HEK293T (cell line): Measurements from ENCODE around the gene APCDD1.
A peak's percentile ranks its signal among the peaks of the same experiment; 100 is the strongest.

Experiments
- CTCF ChIA-PET: fragments of 350-600 bp; formaldehyde crosslinking; extraction: SDS; loops from one replicate; lab custom pipeline; 2021; ENCODE audit warnings: antibody characterized with exemption, inconsistent platforms; lab: Yijun Ruan, JAX
- POLR2A ChIA-PET: fragments of 350-600 bp; formaldehyde crosslinking; extraction: SDS; loops from one replicate; lab custom pipeline; 2020; ENCODE audit warnings: antibody characterized with exemption, inconsistent platforms; lab: Yijun Ruan, JAX
- DNase-seq: peaks from one replicate; pipeline ENCODE4 v3.0.0; 2012; ENCODE audit warnings: mixed read lengths; ENCODE audit errors: extremely low spot score
- ARNT ChIP-seq: fragments of 450-650 bp; IDR thresholded peaks from 2 replicates; pipeline ENCODE4 v1.6.1; 2017; ENCODE audit warnings: mild to moderate bottlenecking
- BHLHE40 ChIP-seq: fragments of 450-650 bp; IDR thresholded peaks from 2 replicates; pipeline ENCODE4 v1.6.1; 2016; ENCODE audit warnings: mild to moderate bottlenecking, moderate library complexity, borderline replicate concordance
- CTBP1 ChIP-seq: fragments of 450-650 bp; IDR thresholded peaks from 2 replicates; pipeline ENCODE4 v1.6.1; 2016; ENCODE audit warnings: borderline replicate concordance
- ELF4 ChIP-seq: fragments of 450-650 bp; IDR thresholded peaks from 2 replicates; pipeline ENCODE4 v1.6.1; 2017; ENCODE audit warnings: antibody characterized with exemption
- FOXA1 ChIP-seq: fragments of 450-650 bp; IDR thresholded peaks from 2 replicates; pipeline ENCODE4 v1.6.1; 2016; ENCODE audit warnings: mild to moderate bottlenecking
- FOXK2 ChIP-seq: fragments of 450-650 bp; IDR thresholded peaks from 2 replicates; pipeline ENCODE4 v1.6.1; 2016; ENCODE audit warnings: mild to moderate bottlenecking
- FOXM1 ChIP-seq: fragments of 450-650 bp; IDR thresholded peaks from 2 replicates; pipeline ENCODE4 v1.6.1; 2017; ENCODE audit warnings: mild to moderate bottlenecking, borderline replicate concordance
- HDGF ChIP-seq: fragments of 450-650 bp; IDR thresholded peaks from 2 replicates; pipeline ENCODE4 v1.6.1; 2017; ENCODE audit warnings: antibody characterized with exemption, borderline replicate concordance
- L3MBTL2 ChIP-seq: fragments of 450-650 bp; conservative IDR thresholded peaks from 2 replicates; pipeline ENCODE4 v1.6.1; 2016; ENCODE audit warnings: mild to moderate bottlenecking
- LEF1 ChIP-seq: fragments of 450-650 bp; IDR thresholded peaks from 2 replicates; pipeline ENCODE4 v1.6.1; 2017; ENCODE audit warnings: mild to moderate bottlenecking, borderline replicate concordance
- NFRKB ChIP-seq: fragments of 450-650 bp; IDR thresholded peaks from 2 replicates; pipeline ENCODE4 v1.6.1; 2016; ENCODE audit warnings: mild to moderate bottlenecking, moderate library complexity
- PKNOX1 ChIP-seq: fragments of 450-650 bp; IDR thresholded peaks from 2 replicates; pipeline ENCODE4 v1.6.1; 2016
- SP1 ChIP-seq: fragments of 450-650 bp; IDR thresholded peaks from 2 replicates; pipeline ENCODE4 v1.6.1; 2017
- SUZ12 ChIP-seq: fragments of 450-650 bp; IDR thresholded peaks from 2 replicates; pipeline ENCODE4 v1.6.1; 2016; ENCODE audit warnings: mild to moderate bottlenecking
- TARDBP ChIP-seq: fragments of 450-650 bp; IDR thresholded peaks from 2 replicates; pipeline ENCODE4 v1.6.1; 2016
- ZNF384 ChIP-seq: fragments of 450-650 bp; IDR thresholded peaks from 2 replicates; pipeline ENCODE4 v1.6.1; 2016

Gene APCDD1

GRCh38 chr18:10490401-10491165 is 36.1 kb downstream of the APCDD1 start:
- POLR2A ChIA-PET, result no interaction called here
- CTCF ChIA-PET, result interaction anchor here (0.6 to 0.7 kb wide), 2 partner anchors 8 to 471 kb away, joined by 3 read pairs; no protein-coding TSS in a partner anchor
- TF ChIP-seq HDGF (no peak), ZNF384 (no peak), ARNT (no peak), ELF4 (no peak), FOXA1 (no peak), L3MBTL2 (no peak), PKNOX1 (no peak), CTBP1 (no peak), SUZ12 (no peak), LEF1 (no peak), FOXK2 (no peak), FOXM1 (no peak), NFRKB (no peak), SP1 (no peak)

GRCh38 chr18:10495936-10496335 is 41.5 kb downstream of the APCDD1 start:
- ChIA-PET POLR2A (no interaction called here), CTCF (no interaction called here)
- TF ChIP-seq ARNT (no peak), FOXK2 (no peak), CTBP1 (no peak), L3MBTL2 (no peak), TARDBP (no peak), SUZ12 (no peak), SP1 (no peak), LEF1 (no peak), ZNF384 (no peak), BHLHE40 (no peak), HDGF (no peak), PKNOX1 (no peak), FOXM1 (no peak)
- no peak for DNase-seq

More at GRCh38 chr18:10490401-10491165, 36.1 kb downstream of the APCDD1 start:
- DNase-seq, result peak; percentile 41

- TF ChIP-seq FOXA1 (no peak), FOXK2 (no peak), ZNF384 (no peak), SP1 (no peak), SUZ12 (no peak), CTBP1 (no peak), ARNT (no peak), LEF1 (no peak), BHLHE40 (no peak), HDGF (no peak)
- ChIA-PET CTCF (interaction anchor here (0.6 kb wide), 1 partner anchor 624 kb away, joined by 3 read pairs; no protein-coding TSS in a partner anchor), POLR2A (no interaction called here)
- DNase-seq, result no peak
Measured at GRCh38 chr18:10497206-10497749, 42.8 kb downstream of the APCDD1 start.

GRCh38 chr18:10499230-10499629 is 44.8 kb downstream of the APCDD1 start:
- ChIA-PET POLR2A (no interaction called here), CTCF (interaction anchor here (0.7 kb wide), 1 partner anchor 9 kb away, joined by 3 read pairs; no protein-coding TSS in a partner anchor)
- TF ChIP-seq LEF1 (no peak), SP1 (no peak), CTBP1 (no peak), HDGF (no peak), NFRKB (no peak), FOXA1 (no peak), ELF4 (no peak), PKNOX1 (no peak), BHLHE40 (no peak), FOXK2 (no peak), ZNF384 (no peak), FOXM1 (no peak), ARNT (no peak)
- no peak for DNase-seq

- DNase-seq, result no peak
- ChIA-PET POLR2A (no interaction called here), CTCF (no interaction called here)
- no peak for TF ChIP-seq PKNOX1
- no peak for TF ChIP-seq NFRKB
- no peak for TF ChIP-seq FOXA1
- no peak for TF ChIP-seq ARNT
- TF ChIP-seq LEF1, result no peak
- no peak for TF ChIP-seq HDGF
- no peak for TF ChIP-seq ZNF384
- no peak for TF ChIP-seq SP1
- no peak for TF ChIP-seq CTBP1
- no peak for TF ChIP-seq TARDBP
- TF ChIP-seq FOXK2, result no peak
Measured at GRCh38 chr18:10500038-10500437, 45.6 kb downstream of the APCDD1 start.
